ENCODE data around the gene BRAT1. TPM values are rescaled to one million over a fixed set of nuclear protein-coding genes. Genes with fewer than 3 reads are reported as not detected.
"Not testable (repeated sequence)": the region's sequence is repeated elsewhere in the genome, so short reads cannot be mapped to it uniquely, and the experiment has no call there.

Gene BRAT1
- total RNA-seq, 1 donor from 2014 or later = 43.7 TPM

DNA sequence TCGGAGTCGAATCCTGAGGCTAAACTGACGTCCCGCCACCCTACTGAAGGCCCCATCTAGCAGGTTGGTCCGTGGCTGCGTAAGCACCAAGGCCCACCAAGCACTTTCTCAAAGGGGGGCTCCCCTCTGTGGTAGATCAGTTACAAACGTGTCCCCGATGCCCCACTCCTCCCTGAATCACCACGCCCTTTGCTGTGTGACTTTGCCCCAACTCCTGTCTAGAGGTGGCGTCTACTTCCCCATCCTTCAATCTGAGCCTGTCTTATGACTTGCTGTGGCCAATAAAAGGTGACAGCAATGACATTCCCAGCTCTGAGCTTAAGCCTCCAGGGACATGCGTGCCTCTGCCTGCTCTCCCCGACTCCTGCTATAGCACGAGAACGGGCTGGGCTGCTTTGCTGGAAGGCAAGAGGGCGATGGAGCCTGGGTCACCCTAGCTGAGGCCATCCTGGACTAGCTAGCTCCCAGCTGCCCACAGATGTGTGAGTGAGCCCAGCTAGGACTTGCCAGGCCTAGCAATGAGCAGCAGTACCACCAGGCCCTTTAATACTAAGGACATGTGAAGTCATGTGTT is 23.0 kb downstream of the BRAT1 start:
- not testable (repeated sequence) for H3K27me3 Mint-ChIP-seq; H3K4me3 Mint-ChIP-seq (ENCODE audit: low read depth); H3K4me1 Mint-ChIP-seq (ENCODE audit: low read depth); DNase-seq (ENCODE audit: low spot score, unreplicated experiment); H3K9me3 Mint-ChIP-seq (ENCODE audit: low read depth); H3K36me3 Mint-ChIP-seq (ENCODE audit: insufficient read depth); H3K27ac Mint-ChIP-seq

DNA sequence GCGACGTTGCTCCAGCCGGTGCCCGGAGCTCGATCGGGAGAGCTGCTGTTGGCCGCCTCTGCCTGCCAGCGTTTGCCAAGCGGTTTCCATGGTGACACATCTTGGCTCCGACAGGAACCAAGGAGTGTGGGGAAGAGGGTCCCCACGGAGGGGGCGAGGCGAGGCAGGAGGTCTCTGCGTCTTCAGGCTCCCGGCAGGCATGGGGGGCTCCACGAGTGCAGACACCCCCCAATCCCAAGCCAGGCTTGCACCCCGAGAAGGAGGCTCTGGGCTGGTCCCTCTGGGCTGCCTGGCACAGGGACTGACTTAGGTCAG is 23.6 kb downstream of the BRAT1 start:
- H3K27ac Mint-ChIP-seq; H3K36me3 Mint-ChIP-seq (ENCODE audit: insufficient read depth); H3K4me3 Mint-ChIP-seq (ENCODE audit: low read depth); H3K27me3 Mint-ChIP-seq; DNase-seq (ENCODE audit: low spot score, unreplicated experiment); H3K4me1 Mint-ChIP-seq (ENCODE audit: low read depth); H3K9me3 Mint-ChIP-seq (ENCODE audit: low read depth): not testable (repeated sequence)

- DNase-seq (ENCODE audit: low spot score, unreplicated experiment); H3K4me1 Mint-ChIP-seq (ENCODE audit: low read depth); H3K27ac Mint-ChIP-seq; H3K4me3 Mint-ChIP-seq (ENCODE audit: low read depth); H3K9me3 Mint-ChIP-seq (ENCODE audit: low read depth); H3K27me3 Mint-ChIP-seq; H3K36me3 Mint-ChIP-seq (ENCODE audit: insufficient read depth): not testable (repeated sequence)
These were observed 24.1 kb downstream of the BRAT1 start for GRCh38 chr7:2530994-2531795.

DNA sequence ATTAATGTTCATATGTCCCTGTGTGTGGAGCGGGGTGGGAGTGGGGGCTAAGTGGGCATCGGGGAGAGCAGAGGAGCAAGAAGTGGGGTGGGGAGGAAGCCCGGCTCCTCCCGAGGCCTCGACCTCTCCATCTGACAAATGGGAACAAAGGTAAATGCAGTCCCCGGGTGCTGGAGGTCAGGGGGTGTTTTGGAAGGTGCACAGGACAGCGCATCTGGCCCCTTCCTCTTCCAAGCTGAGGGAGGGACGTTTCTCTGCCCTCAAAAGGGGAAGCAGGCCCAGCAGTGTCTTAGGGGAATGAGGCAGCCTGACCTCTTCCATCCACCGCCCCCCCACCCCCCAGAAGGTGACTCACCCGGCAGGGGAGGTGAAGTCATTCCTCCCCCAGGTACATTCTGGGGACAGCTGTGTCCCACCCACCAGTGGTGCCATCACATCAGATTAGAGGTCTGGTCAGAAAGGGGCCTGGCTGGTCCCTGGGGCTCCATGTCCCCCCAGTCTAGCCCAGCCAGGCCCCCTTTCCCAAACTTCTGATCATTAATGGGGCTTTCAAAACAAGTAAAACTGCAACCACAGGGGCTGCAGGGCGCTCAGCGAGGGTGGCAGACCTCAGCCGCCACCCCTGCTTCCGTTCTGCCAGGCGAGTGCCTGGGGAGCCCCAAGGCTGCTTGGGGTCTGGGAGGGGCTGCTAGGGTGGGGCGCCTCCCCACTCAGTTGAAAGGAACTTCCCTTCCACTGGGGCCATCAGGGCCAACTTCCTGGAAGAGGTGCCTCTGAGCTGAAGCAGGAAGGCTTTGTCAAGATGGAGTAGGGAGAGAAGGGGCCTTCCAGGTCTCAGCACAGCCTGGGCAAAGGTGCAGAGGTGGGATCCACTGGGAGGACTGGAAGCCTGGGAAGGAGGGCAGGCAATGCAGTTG is 25.0 kb downstream of the BRAT1 start:
- H3K27ac Mint-ChIP-seq = no peak overlapping the region

GRCh38 chr7:2529161-2530070 is 25.9 kb downstream of the BRAT1 start:
- Mint-ChIP-seq H3K4me1 (ENCODE audit: low read depth) (peaks cover 7% of the 10 kb centered on the region), H3K36me3 (ENCODE audit: insufficient read depth) (peaks cover 1% of the 10 kb centered on the region), H3K9me3 (ENCODE audit: low read depth) (no peaks in the 10 kb centered on the region), H3K4me3 (ENCODE audit: low read depth) (no peak overlapping the region), H3K27ac (no peak overlapping the region), H3K27me3 (no peaks in the 10 kb centered on the region)
- DNase-seq (ENCODE audit: low spot score, unreplicated experiment) = no peak
- TF ChIP-seq CTCF (IDR thresholded peaks at IDR 0.05; ENCODE audit: unreplicated experiment) = no peak

More for the DNA sequence above, 25.0 kb downstream of the BRAT1 start:
- no peak for DNase-seq (ENCODE audit: low spot score, unreplicated experiment)
- Mint-ChIP-seq H3K4me1 (ENCODE audit: low read depth) (peaks cover 7% of the 10 kb centered on the region), H3K9me3 (ENCODE audit: low read depth) (no peaks in the 10 kb centered on the region), H3K36me3 (ENCODE audit: insufficient read depth) (peaks cover 1% of the 10 kb centered on the region), H3K27me3 (no peaks in the 10 kb centered on the region), H3K4me3 (ENCODE audit: low read depth) (no peak overlapping the region)
- TF ChIP-seq CTCF (IDR thresholded peaks at IDR 0.05; ENCODE audit: unreplicated experiment) = no peak

GRCh38 chr7:2528481-2529095 is 26.7 kb downstream of the BRAT1 start:
- H3K36me3 Mint-ChIP-seq (ENCODE audit: insufficient read depth) = peaks cover under 1% of the 10 kb centered on the region
- H3K27ac Mint-ChIP-seq = no peak overlapping the region
- H3K4me3 Mint-ChIP-seq (ENCODE audit: low read depth) = no peak overlapping the region
- H3K9me3 Mint-ChIP-seq (ENCODE audit: low read depth) = no peaks in the 10 kb centered on the region
- peaks cover 7% of the 10 kb centered on the region for H3K4me1 Mint-ChIP-seq (ENCODE audit: low read depth)
- DNase-seq (ENCODE audit: low spot score, unreplicated experiment) = no peak
- no peak for TF ChIP-seq CTCF (IDR thresholded peaks at IDR 0.05; ENCODE audit: unreplicated experiment)
- H3K27me3 Mint-ChIP-seq = no peaks in the 10 kb centered on the region
